IPS DF 6.9 (cell line): ENCODE results near the gene TM7SF2.

Experiments
- DNase-seq: peaks from one replicate; pipeline ENCODE4 v3.0.0-alpha.2; 2013; ENCODE audit warnings: low read depth, low spot score
- H3K27ac ChIP-seq: one replicate; pipeline ENCODE4 v1.5.1; 2013; ENCODE audit warnings: low read length, control low read depth
- H3K27me3 ChIP-seq: 2 replicates; pipeline ENCODE4 v1.6.1; 2013; ENCODE audit warnings: mild to moderate bottlenecking, low read length; ENCODE audit not compliant: control insufficient read depth, insufficient read depth
- H3K36me3 ChIP-seq: 2 replicates; pipeline ENCODE4 v1.6.1; 2013; ENCODE audit warnings: low read length; ENCODE audit not compliant: control insufficient read depth, insufficient read depth
- H3K4me1 ChIP-seq: 2 replicates; pipeline ENCODE4 v1.6.1; 2013; ENCODE audit warnings: low read length; ENCODE audit not compliant: control insufficient read depth, insufficient read depth
- H3K4me3 ChIP-seq: 2 replicates; pipeline ENCODE4 v1.5.1; 2013; ENCODE audit warnings: mild to moderate bottlenecking, low read length
- H3K9me3 ChIP-seq: 2 replicates; pipeline ENCODE4 v1.6.1; 2013; ENCODE audit warnings: low read length, inconsistent platforms; ENCODE audit not compliant: control insufficient read depth, insufficient read depth
- WGBS: extraction: QIAGEN DNeasy Blood & Tissue Kit; methylation state at CpG from one replicate; pipeline ENCODE4 v1.1.7; 2013; ENCODE audit warnings: mixed read lengths, missing lambda C conversion rate; ENCODE audit not compliant: insufficient read length, insufficient coverage; 5-methylcytosine and 5-hydroxymethylcytosine counted together

TM7SF2 gene

DNA sequence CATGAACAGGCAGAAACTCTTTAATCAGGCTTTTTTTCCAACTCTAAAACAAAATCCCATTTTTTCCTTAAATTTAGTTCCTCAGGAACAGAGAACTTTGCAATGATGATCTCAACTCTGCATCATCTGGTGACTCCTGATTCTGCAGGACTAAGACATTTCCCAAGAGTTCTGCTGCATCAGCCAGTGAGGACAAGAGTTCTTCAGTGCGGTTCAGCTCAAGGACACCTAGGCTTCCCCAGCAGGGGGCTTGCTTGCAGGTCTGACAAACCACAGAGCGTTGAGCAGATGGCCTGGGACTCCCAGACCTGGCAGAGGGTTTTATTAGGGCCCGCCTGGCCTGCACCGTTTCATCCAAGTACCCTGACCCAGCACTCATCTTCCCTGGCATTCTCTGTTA, 34.2 kb upstream of the TM7SF2 start:
- WGBS = no CpG with 5 or more reads among the region's 4 CpGs
- no peak for DNase-seq
- H3K4me3 ChIP-seq = no peak overlapping the region
- H3K36me3 ChIP-seq = peaks cover 18% of the 10 kb centered on the region
- no peak overlapping the region for H3K27ac ChIP-seq
- no peaks in the 10 kb centered on the region for H3K27me3 ChIP-seq
- no peaks in the 10 kb centered on the region for H3K4me1 ChIP-seq
- H3K9me3 ChIP-seq = no peaks in the 10 kb centered on the region

DNA sequence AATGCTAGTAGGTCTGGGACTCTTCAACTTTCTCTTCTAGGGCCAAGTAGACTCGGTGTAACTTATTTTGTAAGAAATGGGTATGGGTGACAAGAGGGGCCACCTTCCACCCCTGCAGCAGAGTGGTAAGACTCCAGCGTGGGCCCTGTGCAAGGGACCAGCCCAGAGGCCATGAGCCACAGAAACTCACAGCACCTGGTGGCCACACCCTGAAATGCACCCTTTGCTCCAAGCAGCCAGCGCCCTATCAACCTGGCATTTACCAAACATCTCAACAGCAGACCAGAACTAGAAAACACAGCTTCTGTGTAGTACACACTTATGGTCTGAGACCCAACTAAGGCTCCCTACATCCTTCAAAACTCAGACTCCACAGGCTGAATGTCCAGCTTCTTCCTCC, 33.5 kb upstream of the TM7SF2 start:
- H3K4me3 ChIP-seq = no peak overlapping the region
- H3K4me1 ChIP-seq = no peaks in the 10 kb centered on the region
- H3K36me3 ChIP-seq = peaks cover 18% of the 10 kb centered on the region
- no peak overlapping the region for H3K27ac ChIP-seq
- peak; percentile 33 for DNase-seq
- no CpG with 5 or more reads among the region's 3 CpGs for WGBS
- no peaks in the 10 kb centered on the region for H3K9me3 ChIP-seq
- no peaks in the 10 kb centered on the region for H3K27me3 ChIP-seq

DNA sequence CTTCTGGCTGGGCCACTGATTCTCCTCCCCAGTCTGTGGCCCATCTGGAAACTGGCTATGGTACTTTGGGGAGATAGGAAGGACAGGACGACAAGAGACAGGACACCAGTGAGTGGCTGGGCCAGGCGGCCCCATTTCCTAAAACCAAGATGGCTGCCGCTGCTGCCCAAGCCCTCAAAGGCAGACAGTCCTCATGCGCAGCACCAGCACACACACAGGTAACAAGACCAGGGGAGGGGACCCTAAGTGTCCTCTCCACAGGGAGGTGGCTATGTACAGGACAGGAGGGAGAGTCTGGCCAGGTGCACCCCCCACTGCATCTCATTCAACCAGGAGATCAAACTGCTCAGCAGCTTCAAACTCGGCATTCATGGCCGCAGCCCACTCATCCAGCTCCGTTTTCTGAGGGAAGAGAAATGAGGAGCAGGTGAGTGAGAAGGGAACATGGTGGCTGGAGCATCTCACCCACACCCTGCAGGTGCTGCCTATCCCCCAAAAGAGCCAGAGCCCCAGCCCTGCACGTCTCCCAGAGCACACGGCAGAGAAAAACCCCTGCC, 32.8 kb upstream of the TM7SF2 start:
- Histone ChIP-seq H3K9me3 (no peaks in the 10 kb centered on the region), H3K27me3 (no peaks in the 10 kb centered on the region), H3K4me1 (no peaks in the 10 kb centered on the region), H3K27ac (no peak overlapping the region), H3K4me3 (no peak overlapping the region), H3K36me3 (peaks cover 18% of the 10 kb centered on the region)
- no peak for DNase-seq
- no CpG with 5 or more reads among the region's 9 CpGs for WGBS

DNA sequence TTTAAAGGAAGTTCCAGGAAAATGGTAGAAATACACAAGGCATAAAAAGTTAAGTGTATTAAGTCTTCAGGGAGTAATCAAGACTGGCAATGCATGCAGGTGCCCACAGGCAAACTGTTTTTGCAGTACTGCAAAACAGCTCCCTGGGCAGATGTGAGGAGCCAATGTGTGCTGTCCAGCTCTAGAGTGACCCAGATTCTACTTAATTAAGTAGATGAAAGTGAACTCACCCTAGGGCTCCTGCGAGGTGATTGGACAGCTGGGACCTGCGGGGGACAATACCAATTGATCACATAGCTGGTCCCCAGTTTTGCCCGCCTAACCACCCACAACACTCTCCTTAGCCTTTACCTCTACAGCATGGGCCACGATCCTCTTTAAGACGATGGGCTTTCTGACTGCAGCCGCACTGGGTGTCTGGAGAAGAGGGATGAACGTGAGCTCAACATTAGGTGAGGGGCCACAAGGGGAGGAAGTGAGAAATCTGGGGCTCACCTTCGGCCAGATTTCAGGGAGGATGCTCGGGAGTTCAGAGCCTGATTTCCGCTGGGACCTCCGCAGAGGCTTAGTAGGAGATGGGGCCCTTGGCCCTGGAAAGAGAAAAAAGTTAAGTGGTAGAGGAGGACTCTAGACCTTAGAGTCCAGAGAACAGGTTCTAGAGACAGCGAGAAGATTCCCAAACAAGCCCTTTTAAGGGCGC, 28.4 kb upstream of the TM7SF2 start:
- Histone ChIP-seq H3K9me3 (no peaks in the 10 kb centered on the region), H3K4me3 (peak overlapping the region; percentile 94), H3K27me3 (no peaks in the 10 kb centered on the region), H3K27ac (no peak overlapping the region), H3K4me1 (no peaks in the 10 kb centered on the region), H3K36me3 (peaks cover 23% of the 10 kb centered on the region)
- DNase-seq = no peak
- WGBS = no CpG with 5 or more reads among the region's 13 CpGs

DNA sequence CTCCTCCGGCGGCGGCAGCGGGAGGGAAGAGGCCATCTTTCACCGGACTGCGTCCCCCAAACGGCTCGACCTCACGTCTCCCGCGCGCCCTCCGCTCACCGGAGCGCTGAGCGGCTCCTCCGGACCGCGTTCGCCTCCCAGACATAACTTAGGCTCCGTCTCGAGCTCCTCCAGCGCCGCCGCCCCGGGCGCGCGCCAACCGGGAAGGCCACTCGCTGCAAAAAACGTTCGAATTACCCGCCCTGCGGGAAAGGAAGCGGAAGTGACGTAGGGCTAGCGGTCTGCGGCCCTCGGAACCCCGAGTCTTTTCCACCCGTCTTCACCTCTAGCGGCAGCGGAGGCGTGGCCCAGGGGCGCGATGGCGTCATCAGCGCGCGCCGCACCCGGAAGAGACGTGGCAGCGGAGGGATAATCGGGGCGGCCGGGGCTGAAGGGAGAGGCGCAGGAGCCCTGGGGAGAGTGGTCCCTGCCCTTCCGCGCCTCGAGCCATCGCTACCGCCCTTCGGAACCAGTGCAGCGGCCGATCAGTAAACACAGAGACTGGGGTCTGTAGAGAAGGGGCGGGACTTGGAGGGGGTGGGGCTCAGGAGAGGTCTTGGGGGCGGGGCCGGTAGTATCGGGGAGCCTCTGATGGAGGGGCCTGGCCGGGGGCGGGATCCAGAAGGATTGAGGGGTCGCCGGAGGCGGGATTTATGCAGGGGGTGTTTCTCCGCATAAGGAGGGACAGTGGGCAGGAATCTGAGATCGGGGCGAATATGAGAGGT, 27.7 kb upstream of the TM7SF2 start, which contains the start of the genes CDCA5 and ZFPL1:
Gene CDCA5 (minus strand): TSS at position 207 of the 764 bp plus-strand sequence. CDS start 62 bp downstream, at position 145.
Gene ZFPL1 (plus strand): TSS at position 389 of the 764 bp plus-strand sequence. CDS start 477 bp downstream, outside the sequence.
- Histone ChIP-seq H3K27me3 (no peaks in the 10 kb centered on the region), H3K4me3 (peak within 1 kb of the TSS; percentile 94), H3K36me3 (peaks cover 19% of the 10 kb centered on the region), H3K27ac (no peak within 1 kb of the TSS), H3K9me3 (no peaks in the 10 kb centered on the region), H3K4me1 (no peaks in the 10 kb centered on the region)
- DNase-seq = peak; percentile 89
- no CpG with 5 or more reads among the region's 79 CpGs for WGBS

DNA sequence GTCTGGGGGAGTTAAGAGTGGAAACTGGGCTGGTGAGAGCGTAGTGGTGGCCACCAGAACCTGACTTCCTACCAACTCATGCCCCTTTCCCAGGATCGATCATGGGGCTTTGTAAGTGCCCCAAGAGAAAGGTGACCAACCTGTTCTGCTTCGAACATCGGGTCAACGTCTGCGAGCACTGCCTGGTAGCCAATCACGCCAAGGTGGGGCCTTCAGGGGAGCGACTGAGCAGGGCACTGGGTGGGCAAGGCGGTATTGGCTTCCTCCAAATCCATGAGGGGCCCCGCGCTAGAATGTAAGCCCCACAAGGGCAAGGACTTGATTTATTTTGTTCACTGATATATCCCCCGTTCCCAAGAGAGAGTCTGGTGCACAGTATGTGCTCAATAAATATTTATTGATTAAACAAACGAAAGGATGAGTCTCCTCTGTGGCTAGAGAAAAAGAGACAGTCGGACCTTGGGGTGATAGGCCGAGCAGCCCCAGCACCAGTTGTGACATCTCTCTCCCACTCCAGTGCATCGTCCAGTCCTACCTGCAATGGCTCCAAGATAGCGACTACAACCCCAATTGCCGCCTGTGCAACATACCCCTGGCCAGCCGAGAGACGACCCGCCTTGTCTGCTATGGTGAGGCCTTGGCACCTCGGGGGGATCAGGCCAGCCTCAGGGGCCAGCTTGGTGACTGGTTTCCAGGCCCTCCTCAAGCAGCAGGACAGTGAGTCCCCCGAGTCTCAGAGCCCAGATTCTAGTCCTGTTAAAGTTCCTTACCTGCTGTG, 26.9 kb upstream of the TM7SF2 start:
- no peak for DNase-seq
- Histone ChIP-seq H3K36me3 (peaks cover 17% of the 10 kb centered on the region), H3K9me3 (no peaks in the 10 kb centered on the region), H3K4me3 (peak overlapping the region; percentile 94), H3K27me3 (no peaks in the 10 kb centered on the region), H3K4me1 (no peaks in the 10 kb centered on the region), H3K27ac (no peak overlapping the region)
- WGBS = no CpG with 5 or more reads among the region's 23 CpGs

DNA sequence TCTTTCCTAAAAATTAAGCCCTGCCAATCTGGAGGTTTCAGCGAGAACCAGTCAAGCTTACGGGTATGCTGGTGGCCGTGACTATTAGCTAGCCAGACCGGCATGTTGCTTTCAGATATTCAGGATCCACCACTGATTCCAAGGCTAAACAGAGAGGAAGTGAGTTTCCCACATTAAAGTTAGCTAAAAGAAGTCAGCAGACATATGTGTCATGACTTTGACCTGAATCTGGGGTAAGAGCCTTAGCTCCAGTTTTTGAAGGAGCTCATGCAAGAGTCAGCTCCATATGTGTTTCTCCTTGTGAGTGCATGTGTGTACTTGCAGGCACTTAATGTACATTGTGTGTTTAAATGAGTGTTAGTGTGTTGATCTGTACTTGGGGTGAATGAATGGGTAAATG, 26.2 kb upstream of the TM7SF2 start:
- Histone ChIP-seq H3K4me3 (no peak overlapping the region), H3K27me3 (no peaks in the 10 kb centered on the region), H3K9me3 (no peaks in the 10 kb centered on the region), H3K27ac (no peak overlapping the region), H3K4me1 (no peaks in the 10 kb centered on the region), H3K36me3 (peaks cover 15% of the 10 kb centered on the region)
- no CpG with 5 or more reads among the region's 4 CpGs for WGBS
- no peak for DNase-seq

DNA sequence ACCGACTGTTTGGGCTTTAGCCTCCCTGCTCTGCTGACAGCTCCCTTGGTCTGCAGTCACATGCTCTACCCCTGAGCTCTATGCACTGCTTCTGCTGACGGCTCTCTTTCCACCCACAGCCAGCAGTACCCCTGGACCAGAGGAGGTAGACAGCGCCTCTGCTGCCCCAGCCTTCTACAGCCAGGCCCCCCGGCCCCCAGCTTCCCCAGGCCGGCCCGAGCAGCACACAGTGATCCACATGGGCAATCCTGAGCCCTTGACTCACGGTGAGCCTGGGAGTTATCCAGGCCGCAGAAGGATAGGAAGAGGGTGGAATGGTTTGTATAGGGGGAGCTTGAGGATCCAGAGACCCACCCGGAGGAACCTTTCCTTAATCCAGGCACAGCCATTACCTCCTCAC, 24.9 kb upstream of the TM7SF2 start:
- no peak for DNase-seq
- Histone ChIP-seq H3K27me3 (no peaks in the 10 kb centered on the region), H3K4me1 (no peaks in the 10 kb centered on the region), H3K27ac (no peak overlapping the region), H3K9me3 (no peaks in the 10 kb centered on the region), H3K4me3 (no peak overlapping the region), H3K36me3 (peaks cover 9% of the 10 kb centered on the region; the same call in 1 of the 2 replicates)
- WGBS = no CpG with 5 or more reads among the region's 9 CpGs

DNA sequence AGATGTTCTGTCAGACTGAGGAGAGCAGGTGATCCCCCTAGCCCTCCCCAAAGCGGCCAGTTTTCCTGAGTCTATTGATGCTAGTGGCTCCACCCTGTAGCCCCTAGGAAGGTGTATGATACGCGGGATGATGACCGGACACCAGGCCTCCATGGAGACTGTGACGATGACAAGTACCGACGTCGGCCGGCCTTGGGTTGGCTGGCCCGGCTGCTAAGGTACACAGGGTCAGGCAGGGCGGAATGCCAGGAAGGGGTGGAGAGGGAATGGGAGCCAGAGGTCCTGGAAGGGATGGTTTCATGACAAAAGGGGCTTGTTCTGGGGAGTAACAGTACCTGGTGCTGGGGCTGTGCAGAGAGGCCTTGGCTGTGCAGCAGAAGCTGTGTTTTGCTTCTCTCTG, 24.5 kb upstream of the TM7SF2 start:
- DNase-seq = no peak
- H3K4me1 ChIP-seq = no peaks in the 10 kb centered on the region
- H3K36me3 ChIP-seq = peaks cover 9% of the 10 kb centered on the region; the same call in 1 of the 2 replicates
- no peaks in the 10 kb centered on the region for H3K27me3 ChIP-seq
- no peak overlapping the region for H3K4me3 ChIP-seq
- no peak overlapping the region for H3K27ac ChIP-seq
- no CpG with 5 or more reads among the region's 11 CpGs for WGBS
- no peaks in the 10 kb centered on the region for H3K9me3 ChIP-seq

DNA sequence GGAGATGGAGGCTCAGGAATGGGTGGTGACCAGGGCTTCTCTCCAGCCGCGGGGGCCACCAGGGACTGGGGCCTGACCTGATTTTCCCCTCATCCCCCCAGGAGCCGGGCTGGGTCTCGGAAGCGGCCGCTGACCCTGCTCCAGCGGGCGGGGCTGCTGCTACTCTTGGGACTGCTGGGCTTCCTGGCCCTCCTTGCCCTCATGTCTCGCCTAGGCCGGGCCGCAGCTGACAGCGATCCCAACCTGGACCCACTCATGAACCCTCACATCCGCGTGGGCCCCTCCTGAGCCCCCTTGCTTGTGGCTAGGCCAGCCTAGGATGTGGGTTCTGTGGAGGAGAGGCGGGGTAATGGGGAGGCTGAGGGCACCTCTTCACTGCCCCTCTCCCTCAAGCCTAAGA, 23.8 kb upstream of the TM7SF2 start:
- no CpG with 5 or more reads among the region's 15 CpGs for WGBS
- Histone ChIP-seq H3K36me3 (peaks cover 9% of the 10 kb centered on the region; the same call in 1 of the 2 replicates), H3K27me3 (no peaks in the 10 kb centered on the region), H3K27ac (no peak overlapping the region), H3K4me3 (no peak overlapping the region; the same call in 1 of the 2 replicates), H3K9me3 (no peaks in the 10 kb centered on the region), H3K4me1 (no peaks in the 10 kb centered on the region)
- no peak for DNase-seq
